HG03066 (cell line): Measurements from ENCODE around the gene FASTKD2.
A peak's percentile ranks its signal among the peaks of the same experiment; 100 is the strongest.

Experiments used
- ATAC-seq: cut with Tn5 transposase; IDR thresholded peaks from one replicate; pipeline ENCODE4 v1.9.1; 2021; ENCODE audit warnings: low read depth; ENCODE audit not compliant: unreplicated experiment

Gene FASTKD2

DNA sequence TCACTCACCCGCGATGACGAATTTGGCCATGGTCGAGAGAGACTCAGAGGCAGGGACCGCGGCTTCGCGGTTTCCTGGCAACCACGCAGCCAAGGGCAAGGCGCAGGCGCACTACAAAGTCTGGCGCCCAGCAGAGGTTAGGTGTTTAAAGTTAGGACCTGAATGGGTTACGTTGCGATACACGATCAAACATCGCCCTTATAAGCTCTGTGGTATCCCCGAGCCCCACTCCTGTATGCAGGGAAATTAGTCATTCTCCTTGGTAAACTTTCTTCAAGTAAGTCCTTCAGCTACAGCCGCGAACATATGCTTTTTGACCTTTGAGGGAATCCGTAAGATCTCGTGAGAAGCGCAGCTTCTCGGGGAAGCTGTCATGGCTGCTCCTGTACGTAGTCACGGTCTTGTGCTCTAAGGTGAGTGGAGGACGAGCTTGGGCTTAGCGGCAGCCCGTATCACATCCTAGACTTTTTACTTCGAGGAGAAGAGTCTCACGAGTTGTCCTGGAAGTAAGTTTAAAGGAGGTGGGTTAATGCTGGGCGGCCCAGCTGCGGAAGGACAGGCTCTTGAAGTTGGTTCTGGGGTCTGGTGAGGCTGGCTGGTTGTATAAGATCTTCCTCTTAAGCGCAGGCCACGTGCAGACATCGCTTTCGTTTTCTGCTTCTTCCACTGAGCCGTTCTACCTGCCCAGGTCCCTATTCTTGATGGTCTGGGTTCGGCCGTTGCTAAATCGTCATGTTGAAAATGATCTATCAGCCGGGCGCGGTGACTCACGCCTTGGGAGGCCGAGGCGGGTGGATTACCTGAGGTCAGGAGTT, at the start of gene FASTKD2, which contains the start of gene MDH1B:
Gene FASTKD2 (plus strand): TSS at position 365 of the 815 bp plus-strand sequence. CDS start 1,088 bp downstream, outside the sequence.
Gene MDH1B (minus strand): TSS at position 87 of the 815 bp plus-strand sequence. CDS start 57 bp downstream, at position 30.
- peak; percentile 94 for ATAC-seq

DNA sequence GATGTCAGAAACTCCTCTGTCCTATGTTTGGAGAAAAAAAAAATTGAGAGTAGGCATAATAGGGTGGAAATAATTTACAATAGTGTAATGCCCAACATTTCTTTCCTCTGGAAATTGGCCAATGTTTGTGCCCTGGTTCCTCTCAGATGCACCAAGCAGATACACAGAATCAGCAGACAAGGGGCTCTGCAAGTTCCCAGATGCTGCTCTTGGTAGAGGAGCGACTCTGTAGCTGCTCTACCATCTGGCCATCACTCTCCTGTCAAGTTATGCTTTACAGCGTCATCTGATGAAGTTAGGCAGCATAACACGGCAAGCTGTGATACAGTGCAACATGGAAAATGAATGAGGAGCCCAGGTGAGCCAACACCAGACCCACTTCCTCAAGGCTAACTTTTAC, 48.8 kb upstream of the FASTKD2 start:
- no peak for ATAC-seq

DNA sequence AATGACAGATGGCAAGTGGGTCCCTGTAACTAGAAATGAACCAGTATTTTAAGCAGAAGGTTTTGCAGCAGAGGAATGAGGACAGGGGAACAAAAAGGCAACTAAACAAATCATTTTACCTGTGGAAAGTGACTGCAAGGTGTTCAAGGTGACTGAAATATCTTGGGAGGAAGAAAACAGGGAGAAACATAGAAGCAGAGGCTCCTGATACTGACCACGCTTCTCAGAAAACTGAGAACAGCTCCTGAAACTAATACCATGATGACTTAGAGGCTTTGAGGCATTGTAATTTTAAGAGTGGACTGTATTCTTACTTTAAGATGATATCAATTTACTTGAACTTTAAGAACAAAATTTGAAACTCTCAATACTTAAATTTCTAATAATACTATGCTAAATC, 47.1 kb upstream of the FASTKD2 start, which contains the start of gene DYTN:
Gene DYTN (minus strand): TSS at position 101 of the 400 bp plus-strand sequence. CDS start 117 bp downstream, outside the sequence.
- ATAC-seq: no peak

DNA sequence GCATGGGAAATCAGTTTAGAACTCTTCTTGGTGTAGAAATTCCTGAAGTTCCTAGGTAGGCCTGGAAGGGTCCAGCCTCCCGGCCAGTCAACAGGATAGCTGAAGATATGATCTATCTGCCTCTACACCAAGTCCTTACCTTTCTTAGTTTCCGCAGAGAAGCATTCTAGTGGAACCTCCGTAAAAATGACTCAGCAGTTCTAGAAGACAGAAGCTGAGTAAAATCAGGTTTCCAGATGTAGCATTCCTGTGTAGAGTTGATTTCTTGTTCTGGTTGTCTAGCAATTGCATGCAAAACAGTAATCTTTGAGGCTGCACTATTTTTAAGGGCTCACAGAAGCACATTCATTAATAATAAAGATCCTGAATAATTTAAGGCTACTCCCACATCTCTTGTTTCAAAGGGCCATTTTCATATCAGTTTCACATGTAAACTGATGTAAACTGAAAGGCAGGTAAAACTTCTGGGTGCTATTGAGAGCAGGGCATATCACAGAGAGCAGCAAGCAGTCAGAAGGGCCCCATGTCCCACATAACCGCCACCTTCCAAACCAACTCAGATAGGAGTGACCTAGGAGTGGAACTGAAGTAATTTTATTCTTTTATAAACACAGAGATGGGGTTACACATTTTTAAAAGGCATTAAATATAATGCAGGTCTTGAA, 44.0 kb upstream of the FASTKD2 start:
- ATAC-seq: peak; percentile 85

DNA sequence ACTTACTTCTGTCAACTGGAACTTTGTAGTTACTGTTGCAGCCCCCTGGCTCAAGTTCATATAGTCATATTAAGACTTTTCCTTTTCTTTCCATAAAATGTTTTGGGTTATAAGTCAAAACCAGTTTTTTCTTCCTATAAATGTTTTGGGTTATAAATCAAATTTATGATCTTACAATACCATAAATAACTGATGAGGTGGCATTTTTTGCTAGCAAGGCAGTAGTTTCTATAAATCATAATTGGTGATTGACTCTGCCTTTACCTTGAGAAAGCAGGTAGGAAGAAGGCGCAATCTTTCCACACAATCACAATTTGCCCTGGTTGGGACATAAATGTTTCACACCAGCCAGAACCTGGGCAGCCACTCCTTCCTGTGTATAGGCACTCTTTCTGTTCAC, 42.1 kb upstream of the FASTKD2 start:
- no peak for ATAC-seq

DNA sequence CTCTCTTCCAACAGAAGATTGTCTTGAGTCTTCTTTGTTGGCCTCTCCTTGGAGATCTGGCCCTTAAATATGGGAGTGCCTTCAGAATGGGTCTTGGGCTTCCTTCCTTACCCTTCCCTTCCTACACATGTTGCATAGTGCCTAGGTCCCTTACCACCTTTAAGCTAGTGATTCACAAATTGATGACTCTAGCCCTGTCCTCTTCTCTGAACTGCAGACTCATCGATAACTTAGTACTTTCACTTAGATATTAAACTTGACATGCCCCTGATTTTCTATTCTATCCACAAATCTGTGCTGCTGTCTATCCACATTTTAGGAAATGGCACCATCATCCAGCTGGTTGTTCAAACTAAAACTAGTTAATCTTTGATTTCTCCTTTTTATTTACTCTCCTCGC, 38.1 kb upstream of the FASTKD2 start:
- ATAC-seq: no peak

DNA sequence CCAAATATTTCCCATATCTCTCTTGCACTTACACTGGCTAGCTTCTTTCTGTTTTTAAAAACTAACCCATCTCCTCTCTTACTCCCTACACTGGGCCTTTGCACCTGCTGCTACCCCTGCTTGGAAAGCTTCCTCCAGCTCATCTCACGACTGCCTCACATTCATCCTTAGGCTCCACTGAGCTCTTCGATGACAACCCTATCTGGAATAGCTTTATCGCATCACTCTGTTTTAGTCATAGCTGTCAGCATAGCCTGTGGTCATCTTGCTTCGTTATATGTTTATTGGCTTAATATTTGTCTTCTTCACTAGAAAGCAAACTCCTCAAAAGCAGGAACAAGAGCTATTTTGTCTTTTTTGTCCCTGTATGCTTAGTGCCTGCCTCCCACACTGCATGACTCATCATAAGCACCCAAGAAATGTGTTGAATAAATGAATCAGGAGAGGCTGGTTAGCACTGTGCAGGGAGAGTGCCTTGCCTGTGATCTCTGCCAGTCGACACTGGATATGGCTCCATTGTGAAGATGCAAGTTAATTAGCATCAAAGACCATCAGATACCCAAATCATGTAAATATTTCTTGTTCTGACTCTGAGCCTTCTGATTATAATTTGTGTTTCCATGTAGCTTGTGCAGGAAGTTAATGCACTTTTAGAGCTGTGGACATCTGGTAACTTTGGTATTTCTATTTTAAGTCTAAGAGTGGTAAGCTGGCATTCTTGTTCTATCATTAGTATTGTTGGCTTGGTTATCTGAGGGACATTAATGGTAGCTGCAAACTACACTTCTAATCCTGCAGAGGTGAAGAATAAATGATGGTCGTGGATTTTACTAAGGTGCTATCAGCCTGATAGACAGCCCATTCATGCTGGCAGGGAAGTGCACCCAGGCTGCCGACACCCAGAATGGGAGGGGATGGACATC, 36.9 kb upstream of the FASTKD2 start:
- ATAC-seq: no peak

DNA sequence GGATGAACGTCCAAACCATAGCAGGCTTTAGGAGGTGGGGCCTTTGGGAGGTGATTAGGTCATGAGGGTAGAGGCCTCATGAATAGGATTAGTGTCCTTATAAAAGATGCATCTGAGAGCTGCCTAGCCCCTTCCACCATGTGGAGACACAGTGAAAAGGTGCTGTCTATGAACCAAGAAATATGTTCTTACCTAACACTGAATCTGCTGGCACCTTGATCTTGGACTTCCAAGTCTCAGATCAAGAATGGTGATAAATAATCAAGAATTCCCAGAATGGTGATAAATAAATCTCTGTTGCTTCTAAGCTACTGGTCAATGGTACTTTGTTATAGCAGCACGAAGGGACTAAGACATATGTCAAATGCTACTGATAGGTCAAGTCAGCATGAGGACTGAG, 32.1 kb upstream of the FASTKD2 start:
- no peak for ATAC-seq

DNA sequence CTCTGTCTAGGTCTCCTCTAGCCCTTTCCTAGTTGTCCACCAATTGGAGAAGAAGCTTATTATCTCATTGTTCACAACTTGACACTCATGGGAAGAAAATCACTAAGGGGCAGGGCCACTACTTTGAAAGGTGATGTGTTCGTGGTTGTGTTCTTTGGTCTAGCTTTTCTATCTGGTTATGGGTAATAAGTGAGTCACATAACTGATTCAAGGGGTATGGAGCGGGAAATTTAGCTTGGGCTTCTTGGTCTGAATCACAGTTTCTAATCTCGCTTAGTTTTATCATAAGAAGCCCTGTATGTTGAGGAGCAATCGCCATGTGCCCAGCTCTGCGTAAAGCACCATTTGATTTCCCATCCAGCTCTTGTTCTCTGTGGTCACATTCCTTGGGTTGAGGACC, 28.5 kb upstream of the FASTKD2 start:
- no peak for ATAC-seq

DNA sequence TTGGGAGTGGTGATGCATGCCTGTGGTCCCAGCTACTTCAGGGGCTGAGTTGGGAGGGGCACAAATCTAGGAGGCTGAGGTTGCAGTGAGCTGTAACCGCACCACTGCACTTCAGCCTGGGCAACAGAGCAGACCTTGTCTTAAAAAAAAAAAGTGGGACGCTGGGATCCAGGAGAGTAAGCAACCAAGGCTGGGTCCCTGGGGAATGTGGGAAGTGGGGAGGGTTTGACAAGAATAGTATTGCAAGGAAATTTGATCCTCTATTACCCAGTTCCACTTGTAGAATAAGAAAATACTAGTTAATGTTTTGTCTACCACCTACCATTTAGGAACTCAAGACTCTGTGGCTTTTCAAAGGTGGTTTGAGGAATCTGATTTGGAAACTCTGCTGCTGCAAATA, 26.1 kb upstream of the FASTKD2 start:
- ATAC-seq: no peak

DNA sequence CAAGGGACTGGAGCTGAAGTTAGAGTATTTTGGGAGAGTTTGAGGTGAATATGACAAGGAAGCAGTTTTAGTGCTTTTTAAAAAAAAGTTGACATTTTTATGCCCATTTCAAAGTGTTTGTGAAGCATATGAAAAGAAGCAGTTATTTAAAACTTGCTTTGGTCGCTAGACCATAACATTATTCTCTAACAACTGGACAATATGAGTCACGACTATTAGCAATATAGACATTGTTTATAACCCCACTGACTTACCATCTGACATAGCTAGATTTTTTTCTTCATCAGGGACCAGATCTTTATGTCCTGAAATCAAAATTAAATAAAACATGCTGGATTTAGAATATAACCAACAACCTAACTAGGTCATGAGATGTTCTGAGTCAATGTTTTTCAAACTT, 24.6 kb upstream of the FASTKD2 start:
- ATAC-seq: no peak

DNA sequence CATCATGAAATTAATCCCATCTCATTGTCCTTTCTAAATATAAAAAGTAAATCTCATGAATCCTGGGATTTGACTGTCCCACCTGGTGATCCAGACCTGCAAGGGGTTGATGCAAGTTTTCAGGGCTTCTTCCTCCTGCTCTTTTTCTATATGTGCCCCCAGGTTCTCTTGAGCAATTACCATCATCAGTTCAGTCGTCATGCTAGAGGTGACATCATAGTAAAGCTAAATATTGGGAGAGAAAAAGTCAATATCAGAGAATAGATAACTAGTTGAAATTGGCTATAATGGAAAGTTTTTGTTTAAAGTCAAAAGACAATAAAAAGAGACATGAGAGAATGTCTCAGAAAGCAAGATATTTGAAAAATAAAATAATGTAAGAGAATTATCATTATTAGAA, 8.6 kb upstream of the FASTKD2 start:
- no peak for ATAC-seq

DNA sequence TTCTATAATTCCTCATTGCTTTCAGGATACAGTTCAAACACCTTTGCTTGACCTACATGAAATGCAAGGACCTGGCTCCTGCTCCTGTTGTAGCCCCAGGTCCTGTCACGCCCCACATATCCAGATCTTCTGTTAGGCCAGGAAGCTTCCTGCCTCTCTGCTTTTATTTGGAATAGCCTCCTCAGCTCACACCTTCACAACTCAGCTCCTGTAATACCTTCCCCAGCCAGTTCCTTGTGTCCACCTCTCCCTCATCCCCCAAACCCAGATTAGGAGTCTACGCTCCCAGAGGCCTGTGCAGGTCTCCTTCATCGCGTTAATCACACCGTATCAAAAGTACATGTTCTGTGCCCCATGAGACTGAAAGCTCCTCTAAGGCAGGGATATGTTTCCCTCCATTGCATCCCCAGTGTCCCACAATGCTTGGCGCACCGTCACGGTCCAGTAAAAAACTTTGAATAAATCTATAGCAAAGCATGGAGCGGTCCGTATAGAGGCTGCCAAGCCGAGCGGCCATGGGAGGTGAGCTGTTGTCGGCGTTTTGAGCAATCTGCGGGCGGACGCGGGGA, 649 bp upstream of the FASTKD2 start:
- ATAC-seq: peak; percentile 33

DNA sequence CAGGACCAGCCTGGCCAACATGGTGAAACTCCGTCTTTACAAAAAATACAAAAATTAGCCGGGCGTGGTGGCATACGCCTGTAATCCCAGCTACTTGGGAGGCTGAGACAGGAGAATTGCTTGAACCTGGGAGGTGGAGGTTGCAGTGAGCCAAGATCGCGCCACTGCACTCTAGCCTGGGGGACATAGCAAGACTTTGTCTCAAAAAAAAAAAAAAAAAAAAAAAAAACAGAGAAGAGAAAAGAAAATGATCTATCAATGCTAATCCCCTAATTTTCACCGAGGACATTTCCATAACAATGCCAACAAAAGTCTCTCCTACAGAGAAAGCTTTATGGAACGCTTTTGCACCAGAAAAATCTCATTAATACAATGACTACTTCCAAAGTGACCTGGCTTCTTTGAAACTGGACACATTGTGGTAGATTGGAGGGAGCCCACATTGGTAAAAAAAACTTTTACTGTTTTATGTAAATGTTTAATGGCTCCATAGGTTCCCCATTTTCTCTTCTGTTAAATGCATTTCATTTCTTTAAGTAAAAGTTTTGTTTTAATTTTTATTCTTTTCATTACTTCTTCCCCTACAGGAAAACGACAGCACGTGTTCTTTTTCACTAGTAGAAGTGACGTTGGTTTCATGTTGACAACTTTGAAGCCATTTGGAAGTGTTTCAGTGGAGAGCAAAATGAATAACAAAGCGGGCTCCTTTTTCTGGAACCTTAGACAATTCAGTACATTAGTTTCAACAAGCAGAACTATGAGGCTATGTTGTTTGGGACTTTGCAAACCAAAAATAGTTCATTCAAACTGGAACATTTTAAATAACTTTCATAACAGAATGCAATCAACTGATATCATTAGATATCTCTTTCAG, 888 bp downstream of the FASTKD2 start:
- no peak for ATAC-seq

DNA sequence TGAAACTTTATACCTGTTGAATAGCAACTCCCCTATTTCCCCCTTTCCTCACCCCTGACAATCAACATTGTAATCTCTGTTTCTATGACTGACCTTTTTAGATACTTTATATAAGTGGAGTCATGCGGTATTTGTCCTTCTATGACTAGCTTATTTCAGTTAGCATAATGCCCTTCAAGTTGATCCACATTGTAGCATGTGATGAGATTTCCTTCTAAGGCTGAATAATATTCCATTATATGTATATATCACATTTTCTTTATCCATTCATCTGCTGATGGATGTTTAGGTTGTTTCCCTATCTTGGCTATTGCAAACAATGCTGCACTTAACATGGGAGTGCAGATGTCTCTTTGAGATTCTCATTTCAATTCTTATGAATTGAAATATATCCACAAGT, 9.5 kb downstream of the FASTKD2 start:
- no peak for ATAC-seq

DNA sequence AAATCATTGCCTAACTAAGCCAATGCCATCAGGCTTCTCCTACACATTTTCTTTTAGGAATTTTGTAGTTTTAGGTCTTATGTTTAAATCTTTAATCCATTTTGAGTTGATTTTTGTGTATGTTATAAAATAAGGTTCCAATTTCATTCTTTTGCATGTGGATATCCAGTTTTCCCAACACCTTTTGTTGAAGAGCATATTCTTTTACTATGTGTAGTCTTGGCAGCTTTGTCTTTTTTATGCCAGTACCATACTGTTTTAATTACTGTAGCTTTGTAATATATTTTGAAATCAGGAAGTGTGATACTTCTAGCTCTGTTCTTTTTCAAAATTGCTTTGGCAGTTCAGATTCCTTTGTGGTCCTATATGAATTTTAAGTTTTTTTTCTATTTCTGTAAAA, 11.0 kb downstream of the FASTKD2 start:
- no peak for ATAC-seq

DNA sequence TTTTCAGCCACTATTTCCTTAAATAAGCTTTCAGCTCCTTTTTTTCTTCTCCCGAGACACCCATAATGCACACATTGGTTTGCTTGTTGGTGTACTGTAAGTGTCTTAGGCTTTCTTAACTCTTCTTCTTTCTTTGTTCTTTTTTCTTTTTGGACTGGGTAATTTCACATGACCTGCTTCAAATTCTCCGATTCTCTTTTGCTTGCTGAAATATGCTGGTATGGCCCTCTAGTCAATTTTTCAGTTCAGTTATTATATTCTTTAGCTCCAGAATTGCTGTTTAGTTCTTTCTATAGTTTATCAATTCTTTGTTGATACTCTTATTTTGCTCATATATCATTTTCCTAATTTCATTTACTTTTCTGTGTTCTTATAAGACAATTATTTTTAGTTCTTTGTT, 15.3 kb downstream of the FASTKD2 start:
- ATAC-seq: no peak

DNA sequence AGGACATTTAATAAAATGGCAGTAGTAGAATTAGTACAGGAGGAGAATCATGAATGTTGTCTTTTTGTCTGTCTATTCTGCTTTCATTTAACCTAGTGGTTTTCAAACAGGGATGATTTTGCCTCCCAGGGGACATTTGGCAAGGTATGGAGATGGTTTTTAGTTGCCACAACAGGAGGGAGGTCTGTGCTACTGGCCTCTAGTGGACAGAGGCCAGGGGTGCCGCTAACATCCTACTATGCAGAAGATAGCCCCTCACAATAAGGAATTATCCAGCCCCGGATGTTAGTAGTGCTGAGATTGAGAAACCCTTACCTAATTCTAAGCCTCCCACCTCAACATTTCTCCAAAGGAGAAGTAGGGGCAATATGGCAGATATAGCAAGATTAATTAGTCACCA, 18.3 kb downstream of the FASTKD2 start:
- no peak for ATAC-seq

DNA sequence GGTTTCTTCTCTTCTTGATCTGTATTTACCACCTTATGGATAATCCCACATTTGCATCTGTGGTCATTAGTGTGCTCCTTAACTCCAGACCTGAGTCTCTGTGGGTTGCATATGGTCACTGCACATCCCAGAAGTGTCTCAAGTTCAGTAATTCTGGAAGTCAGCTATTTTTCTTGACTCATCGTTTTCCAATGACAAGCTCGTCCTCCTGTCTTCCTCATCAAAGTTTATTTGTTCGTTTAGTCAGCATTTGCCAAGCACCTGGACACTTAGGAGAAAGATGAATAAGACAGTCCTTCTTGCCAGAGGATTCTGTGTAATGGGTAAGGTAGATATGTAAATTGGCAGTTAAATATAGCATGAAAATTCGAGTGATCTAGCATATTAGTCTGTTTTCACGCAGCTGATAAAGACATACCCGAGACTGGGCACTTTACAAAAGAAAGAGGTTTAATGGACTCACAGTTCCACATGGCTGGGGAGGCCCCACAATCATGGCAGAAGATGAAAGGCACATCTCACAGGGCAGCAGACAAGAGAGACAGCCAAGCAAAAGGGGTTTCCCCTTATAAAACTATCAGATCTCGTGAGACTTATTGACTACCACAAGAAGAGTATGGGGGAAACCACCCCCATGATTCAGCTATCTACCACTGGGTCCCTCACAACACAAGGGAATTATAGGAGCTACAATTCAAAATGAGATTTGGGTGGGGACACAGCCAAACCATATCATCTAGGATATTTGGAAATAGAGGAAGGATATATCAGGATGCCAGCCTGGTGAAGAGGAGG, 19.4 kb downstream of the FASTKD2 start:
- no peak for ATAC-seq
